K562 (cell line): ENCODE data around the gene PTH1R. TPM values are rescaled to one million over a fixed set of nuclear protein-coding genes. Genes with fewer than 3 reads are reported as not detected.
A peak's percentile ranks its signal among the peaks of the same experiment; 100 is the strongest.

Experiments
- ATAC-seq: fragments of 200-7000 bp; cut with Tn5 transposase; 3 replicates; pipeline ENCODE4 v1.9.1; 2020; ENCODE audit warnings: moderate library complexity
- BruUV-seq: library from RNA; stranded (reverse); fragments of 400-500 nt; replicated peaks from 2 replicates; lab custom pipeline; 2021; lab: Mats Ljungman, UMichigan
- CTCF ChIA-PET: fragments of 300-600 bp; formaldehyde crosslinking; extraction: SDS; loops from one replicate; lab custom pipeline; 2021; ENCODE audit warnings: low intra/inter-chr PET ratio; lab: Yijun Ruan, JAX
- POLR2A ChIA-PET: fragments of 300-600, 350-650 bp; sonication (Branson Sonifier 250); formaldehyde crosslinking; extraction: SDS; loops from one replicate; lab custom pipeline; 2021; ENCODE audit warnings: antibody characterized with exemption, inconsistent platforms; lab: Yijun Ruan, JAX
- DNase-seq, 4 experiments: peaks; one replicate each; pipeline versions ENCODE4 v3.0.0 to v3.0.0-alpha.2; 2011 to 2018; ENCODE audit warnings: low spot score in 3 of 4, mixed read lengths in 3 of 4; ENCODE audit errors: extremely low read depth in 1 of 4
- FAIRE-seq: peaks from 2 replicates; lab custom pipeline; 2011; peaks lifted over from hg19 to GRCh38; lab: Jason Lieb, UNC
- H2AFZ ChIP-seq: 2 replicates; pipeline ENCODE4 v1.6.0; 2011; ENCODE audit warnings: low read depth, low read length, control low read depth, inconsistent platforms
- H3K27ac ChIP-seq: fragments of 200-600 bp; 3 replicates; pipeline ENCODE4 v1.8.0; 2011; ENCODE audit warnings: low read depth, mild to moderate bottlenecking, control low read depth, inconsistent platforms, low read length, moderate library complexity, mixed read lengths; ENCODE audit errors: extremely low read depth
- H3K27me3 ChIP-seq, 2 experiments: fragments of 300-600 bp in 1 of 2; 2 replicates in 1 of 2; 3 replicates in 1 of 2; pipeline versions ENCODE4 v1.6.0 to v1.8.0; 2011; ENCODE audit warnings: inconsistent platforms in 2 of 2, low read length in 2 of 2, mild to moderate bottlenecking in 1 of 2, mixed read lengths in 1 of 2, moderate library complexity in 1 of 2; ENCODE audit not compliant: control insufficient read depth in 2 of 2, insufficient read depth in 2 of 2
- H3K36me3 ChIP-seq: fragments of 300-600 bp; 3 replicates; pipeline ENCODE4 v1.8.0; 2011; ENCODE audit warnings: mild to moderate bottlenecking, low read length, inconsistent platforms; ENCODE audit not compliant: control insufficient read depth, insufficient read depth
- H3K4me1 ChIP-seq, 2 experiments: fragments of 200-600 bp in 1 of 2; replicated peaks in 1 of 2; 2 replicates in 1 of 2; 3 replicates in 1 of 2; pipeline versions ENCODE4 v1.5.1 to v1.8.0; 2011; ENCODE audit warnings: inconsistent platforms in 2 of 2, low read length in 2 of 2, mild to moderate bottlenecking in 1 of 2, mixed read lengths in 1 of 2, moderate library complexity in 1 of 2; ENCODE audit not compliant: control insufficient read depth in 2 of 2, insufficient read depth in 2 of 2
- H3K4me2 ChIP-seq: 2 replicates; pipeline ENCODE4 v1.6.1; 2011; ENCODE audit warnings: low read length, control low read depth, inconsistent platforms, mixed read lengths; ENCODE audit not compliant: insufficient read depth
- H3K4me3 ChIP-seq: fragments of 200-600 bp; sonication (generic), shearing (Covaris generic); 2 replicates; pipeline ENCODE4 v1.5.1; 2016; ENCODE audit warnings: control low read depth, inconsistent platforms
- H3K79me2 ChIP-seq: fragments of 200-600 bp; 3 replicates; pipeline ENCODE4 v1.8.0; 2011; ENCODE audit warnings: low read length, inconsistent platforms; ENCODE audit not compliant: control insufficient read depth, insufficient read depth
- H3K9ac ChIP-seq, 2 experiments: 2 replicates each; pipeline versions ENCODE4 v1.6.0 to v1.6.1; 2011; ENCODE audit warnings: low read depth in 2 of 2, low read length in 2 of 2, control low read depth in 1 of 2, inconsistent platforms in 1 of 2, mild to moderate bottlenecking in 1 of 2, mixed read lengths in 1 of 2; ENCODE audit not compliant: insufficient read depth in 1 of 2
- H3K9me1 ChIP-seq: one replicate; pipeline ENCODE4 v1.6.0; 2011; ENCODE audit warnings: inconsistent platforms, mild to moderate bottlenecking, low read length, moderate library complexity; ENCODE audit not compliant: control insufficient read depth, insufficient read depth
- H3K9me3 ChIP-seq: replicated peaks from 2 replicates; pipeline ENCODE4 v1.5.1; 2011; ENCODE audit warnings: low read depth, low read length, inconsistent platforms; ENCODE audit not compliant: control insufficient read depth, insufficient read depth
- H4K20me1 ChIP-seq: replicated peaks from 2 replicates; pipeline ENCODE4 v1.6.1; 2011; ENCODE audit warnings: low read length, inconsistent platforms, mixed read lengths; ENCODE audit not compliant: control insufficient read depth, insufficient read depth
- ARID2 ChIP-seq: fragments of 450-650 bp; IDR thresholded peaks from 2 replicates; pipeline ENCODE4 v1.6.1; 2017; ENCODE audit warnings: antibody characterized with exemption, mild to moderate bottlenecking
- ATF7 ChIP-seq: fragments of 450-650 bp; IDR thresholded peaks from 2 replicates; pipeline ENCODE4 v1.7.1; 2014; ENCODE audit warnings: mild to moderate bottlenecking, moderate library complexity
- CTCFL ChIP-seq: IDR thresholded peaks from 2 replicates; pipeline ENCODE4 v1.6.1; 2011; ENCODE audit warnings: borderline replicate concordance, low read depth, mild to moderate bottlenecking, moderate library complexity, low read length; ENCODE audit not compliant: insufficient read depth, poor library complexity, severe bottlenecking
- NFIC ChIP-seq: fragments of 450-650 bp; IDR thresholded peaks from 2 replicates; pipeline ENCODE4 v1.6.1; 2017; ENCODE audit warnings: mild to moderate bottlenecking, inconsistent platforms
- RAD21 ChIP-seq, 2 experiments: fragments of 250-450 bp in 1 of 2; fragments of 450-650 bp in 1 of 2; sonication (Bioruptor Pico) in 1 of 2; formaldehyde crosslinking in 1 of 2; IDR thresholded peaks in 1 of 2; conservative IDR thresholded peaks in 1 of 2; 2 replicates each; pipeline versions ENCODE4 v1.4.0 to v1.8.0; 2020 to 2022; ENCODE audit warnings: mild to moderate bottlenecking in 2 of 2, moderate library complexity in 1 of 2
- RCOR1 ChIP-seq, 2 experiments: IDR thresholded peaks; 2 replicates each; pipeline ENCODE4 v1.6.1; 2012; ENCODE audit warnings: low read depth in 2 of 2, low read length in 2 of 2, borderline replicate concordance in 1 of 2, improper control_type of control experiment in 1 of 2
- SREBF1 ChIP-seq: fragments of 150-350 bp; IDR thresholded peaks from 2 replicates; pipeline ENCODE4 v1.6.1; 2014; ENCODE audit warnings: antibody characterized with exemption, low read depth, low read length, borderline replicate concordance
- ZBTB7A ChIP-seq: IDR thresholded peaks from 2 replicates; pipeline ENCODE4 v1.6.1; 2011; ENCODE audit warnings: low read depth, mild to moderate bottlenecking, low read length, moderate library complexity, borderline replicate concordance; ENCODE audit not compliant: control insufficient read depth
- ZMIZ1 ChIP-seq, 2 experiments: fragments of 150-350 bp in 1 of 2; IDR thresholded peaks; 2 replicates each; pipeline ENCODE4 v1.6.1; 2012 to 2016; ENCODE audit warnings: low read depth in 2 of 2, low read length in 2 of 2, mild to moderate bottlenecking in 1 of 2, moderate library complexity in 1 of 2
- ZNF324 ChIP-seq: fragments of 250-450 bp; sonication (Bioruptor Pico); IDR thresholded peaks from 2 replicates; pipeline ENCODE4 v1.4.0; 2020; ENCODE audit warnings: mild to moderate bottlenecking
- ZNF76 ChIP-seq: fragments of 250-450 bp; sonication (Bioruptor Pico); IDR thresholded peaks from 2 replicates; pipeline ENCODE4 v1.4.0; 2020; ENCODE audit warnings: mild to moderate bottlenecking, moderate library complexity, borderline replicate concordance
- WGBS: fragments of 100-300 bp; shearing (Covaris generic); methylation state at CpG from one replicate; pipeline ENCODE4 v1.1.6; 2016; ENCODE audit warnings: low coverage, mixed read lengths; ENCODE audit not compliant: insufficient coverage; ENCODE audit errors: missing lambda C conversion rate; 5-methylcytosine and 5-hydroxymethylcytosine counted together
- in situ Hi-C: fragments of 300-500 bp; cut with MboI; formaldehyde crosslinking; loops from 4 replicates; pipeline ENCODE4 v1.15.0; 2018; ENCODE audit warnings: inconsistent platforms, mixed read lengths
- intact Hi-C: fragments of 100-400 bp; cut with micrococcal nuclease; formaldehyde crosslinking; loops from 2 replicates; pipeline ENCODE4 v1.14.2; 2022
- polyA plus RNA-seq, 8 experiments: library from polyadenylated mRNA; depleted of rRNA in 4 of 8; stranded (reverse) in 5 of 8; unstranded in 3 of 8; fragments of >200 nt; fragmentation: Nextera tagmentation in 2 of 8; fragmentation: Illumina TruSeq in 1 of 8; extraction: Ambion mirVana in 2 of 8; extraction: Trizol in 1 of 8; gene quantifications; 2 replicates each; pipeline versions ENCODE4 v1.2.1 to v1.2.3, GENCODE V29; 2011 to 2014; ENCODE audit warnings: inconsistent platforms in 1 of 8, missing spikeins in 1 of 8
- total RNA-seq, 7 experiments: library from RNA; depleted of rRNA in 6 of 7; stranded (reverse); fragments of >200 nt in 6 of 7; fragmentation: Illumina TruSeq in 2 of 7; extraction: Trizol in 2 of 7; gene quantifications; 2 replicates each; pipeline versions ENCODE4 v1.2.1 to v1.2.3, GENCODE V29; 2011 to 2021; ENCODE audit warnings: low replicate concordance in 1 of 7
- TF ChIP-seq, protein P1 (sequence below), 3 experiments: fragments of 200-800 bp in 1 of 3; sonication (Bioruptor generic) in 1 of 3; sonication (generic) in 1 of 3; formaldehyde crosslinking in 1 of 3; IDR thresholded peaks; 2 replicates each; pipeline versions ENCODE4 v1.6.1 to v1.8.0; 2016 to 2022; ENCODE audit warnings: mild to moderate bottlenecking in 2 of 3, missing compliant biosample characterization in 2 of 3, missing genetic modification characterization in 2 of 3, missing genetic modification reagents in 1 of 3

PTH1R gene
- total and polyA plus RNA-seq, 9 of the 15 experiments (the other 6 are each of a cell fraction or from before 2014, with no cell fraction given): not detected

- Histone ChIP-seq H3K27me3 (no peaks in the 10 kb centered on the region), H3K9me1 (no peaks in the 10 kb centered on the region), H3K9me3 (no peaks in the 10 kb centered on the region), H3K9ac (no peak overlapping the region), H4K20me1 (no peaks in the 10 kb centered on the region; the same call in 1 of the 2 replicates), H3K4me2 (no peak overlapping the region), H3K79me2 (peaks cover 18% of the 10 kb centered on the region), H2AFZ (no peak overlapping the region), H3K4me1 (no peaks in the 10 kb centered on the region), H3K27ac (no peak overlapping the region), H3K4me3 (no peak overlapping the region), H3K36me3 (peaks cover 97% of the 10 kb centered on the region)
- DNase-seq: peak; percentile 54 to 75 (median 60)
- ChIA-PET POLR2A (interaction anchor here (0.6 to 1.3 kb wide), 5 partner anchors 10 to 424 kb away, joined by 3 to 4 read pairs (median 3); no protein-coding TSS in a partner anchor), CTCF (interaction anchor here (0.7 to 2.7 kb wide), 4 partner anchors 74 to 453 kb away, joined by 3 to 33 read pairs (median 4); no protein-coding TSS in a partner anchor)
- intact Hi-C loops: loop anchor here (1.0 kb wide), 1 partner anchor 75 kb away; no protein-coding TSS in a partner anchor
- WGBS: 77% methylated on average over 11 of the region's 11 CpGs
- peak; percentile 90 for ATAC-seq
- in situ Hi-C loops: no loop called here
- no TSS peak for BruUV-seq
- peak; percentile 78 for FAIRE-seq
- TF ChIP-seq NFIC: 0 out of 2 replicates have a peak, but pooled peaks have one; percentile 18
- TF ChIP-seq CTCFL: peak; percentile 13
- TF ChIP-seq ZNF76: no peak
- TF ChIP-seq ATF7: 0 out of 2 replicates have a peak, but pooled peaks have one; percentile 31
- TF ChIP-seq ZMIZ1 (IDR thresholded peaks at IDR 0.05; ENCODE audit: low read depth in 2 of 2, low read length in 2 of 2): no peak
- TF ChIP-seq ARID2: peak; percentile 63
- TF ChIP-seq SREBF1: 0 out of 2 replicates have a peak, but pooled peaks have one; percentile 36
- peak; percentile 75 to 91 for TF ChIP-seq RAD21 (CRISPR knock-in tag; conservative IDR thresholded peaks at IDR 0.05 in 1 of 2, IDR thresholded peaks at IDR 0.05 in 1 of 2)
- TF ChIP-seq RCOR1 (IDR thresholded peaks at IDR 0.05; ENCODE audit: borderline replicate concordance in 1 of 2, low read depth in 2 of 2, low read length in 2 of 2): 0 out of 4 replicates have a peak, but pooled peaks of 1 of the 2 experiments have one; percentile 5
- TF ChIP-seq, protein P1, sequence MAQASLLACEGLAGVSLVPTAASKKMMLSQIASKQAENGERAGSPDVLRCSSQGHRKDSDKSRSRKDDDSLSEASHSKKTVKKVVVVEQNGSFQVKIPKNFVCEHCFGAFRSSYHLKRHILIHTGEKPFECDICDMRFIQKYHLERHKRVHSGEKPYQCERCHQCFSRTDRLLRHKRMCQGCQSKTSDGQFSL (CRISPR knock-in tag; IDR thresholded peaks at IDR 0.05): 0 out of 2 replicates have a peak, but pooled peaks have one; percentile 57
- TF ChIP-seq, protein P1 (tag; IDR thresholded peaks at IDR 0.05): no peak
- TF ChIP-seq ZBTB7A: peak; percentile 36; the same call in 1 of the 2 replicates
- no peak for TF ChIP-seq ZNF324
These were observed 46.2 kb downstream of the PTH1R start for GRCh38 chr3:46923559-46924350.
